T-helper 2 cell treated with Interferon-gamma antibody and Interleukin-4, amounts not matched to agents 100 ng/mL and 5 ng/mL, for 36 hours (primary cell): ENCODE measurements around the gene SLC44A5. TPM values are rescaled to one million over a fixed set of nuclear protein-coding genes. Genes with fewer than 3 reads are reported as not detected.
"Not testable (repeated sequence)": the region's sequence is repeated elsewhere in the genome, so short reads cannot be mapped to it uniquely, and the experiment has no call there.

Source experiments
- intact Hi-C: fragments of 100-400 bp; cut with micrococcal nuclease; formaldehyde crosslinking; loops from one replicate; pipeline ENCODE4 v1.15.1; 2023
- total RNA-seq: library from RNA; stranded (reverse); gene quantifications from 2 replicates; pipeline ENCODE4 v1.2.3, GENCODE V29; 2022

The SLC44A5 gene
- total RNA-seq, 1 donor from 2014 or later = not detected

DNA sequence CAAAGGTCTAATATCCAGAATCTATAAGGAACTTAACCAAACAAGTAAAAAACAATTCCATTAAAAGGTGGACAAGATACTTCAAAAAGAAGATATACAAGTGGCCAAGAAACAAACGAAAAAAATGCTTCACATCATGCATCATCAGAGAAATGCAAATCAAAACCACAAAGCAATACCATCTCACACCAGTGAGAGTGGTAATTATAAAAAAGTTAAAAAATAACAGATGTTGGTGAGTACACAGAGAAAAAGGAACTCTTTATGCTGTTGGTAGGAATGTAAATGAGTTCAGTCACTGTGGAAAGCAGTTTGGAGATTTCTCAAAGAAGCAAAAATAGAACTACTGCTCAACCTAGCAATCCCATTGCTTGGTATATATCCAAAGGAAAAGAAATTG, 218.6 kb downstream of the SLC44A5 start:
- intact Hi-C loops = no loop called here

- intact Hi-C loops = not testable (repeated sequence)
These were observed 235.2 kb downstream of the SLC44A5 start for GRCh38 chr1:75375476-75376447.

- intact Hi-C loops = no loop called here
These were observed 237.3 kb downstream of the SLC44A5 start for GRCh38 chr1:75373542-75374159.

GRCh38 chr1:75366595-75366994, 244.3 kb downstream of the SLC44A5 start:
- intact Hi-C loops = no loop called here

- intact Hi-C loops = no loop called here
These were observed 249.7 kb downstream of the SLC44A5 start for GRCh38 chr1:75361260-75361659.

DNA sequence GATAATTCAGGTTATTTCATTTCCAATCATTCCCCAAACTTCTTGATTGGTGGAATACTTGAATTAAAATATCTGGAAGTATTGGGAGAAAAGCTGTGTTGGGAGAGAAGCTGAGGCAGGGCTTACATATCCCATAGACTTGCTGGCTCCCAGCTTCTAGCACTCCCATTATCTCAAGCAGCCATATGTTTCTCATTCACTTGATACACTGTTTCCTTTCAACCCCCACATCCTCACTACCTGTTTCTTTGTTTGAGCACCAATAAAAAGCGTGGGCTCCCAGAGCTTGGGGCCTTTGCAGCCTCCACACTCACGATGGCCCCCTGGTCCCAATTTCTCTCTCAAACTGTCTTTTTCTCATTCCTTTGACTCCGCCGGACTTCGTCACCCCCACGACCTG, 256.6 kb downstream of the SLC44A5 start:
- intact Hi-C loops = not testable (repeated sequence)

DNA sequence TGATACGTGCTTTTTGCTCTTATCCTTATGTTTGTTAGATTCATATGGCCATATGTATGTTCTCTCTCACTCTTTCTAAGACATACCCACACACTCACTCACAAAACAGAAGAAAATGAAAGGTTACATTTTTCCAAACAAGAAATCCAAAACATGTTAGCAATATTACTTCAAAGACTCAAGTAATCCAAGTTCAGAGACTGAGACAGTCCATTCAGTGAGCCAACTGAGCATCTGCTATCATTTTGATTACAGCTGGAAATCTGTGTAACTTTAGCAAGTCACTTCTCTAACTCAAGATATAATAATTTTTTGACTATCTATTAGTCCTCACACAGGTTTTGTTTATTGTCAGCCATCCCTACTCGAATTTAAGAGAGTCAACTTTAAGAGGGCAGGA, 257.9 kb downstream of the SLC44A5 start:
- intact Hi-C loops = no loop called here

- intact Hi-C loops = no loop called here
These were observed 265.2 kb downstream of the SLC44A5 start for GRCh38 chr1:75345538-75346292.

- intact Hi-C loops = no loop called here
These were observed 268.1 kb downstream of the SLC44A5 start for GRCh38 chr1:75342786-75343185.

DNA sequence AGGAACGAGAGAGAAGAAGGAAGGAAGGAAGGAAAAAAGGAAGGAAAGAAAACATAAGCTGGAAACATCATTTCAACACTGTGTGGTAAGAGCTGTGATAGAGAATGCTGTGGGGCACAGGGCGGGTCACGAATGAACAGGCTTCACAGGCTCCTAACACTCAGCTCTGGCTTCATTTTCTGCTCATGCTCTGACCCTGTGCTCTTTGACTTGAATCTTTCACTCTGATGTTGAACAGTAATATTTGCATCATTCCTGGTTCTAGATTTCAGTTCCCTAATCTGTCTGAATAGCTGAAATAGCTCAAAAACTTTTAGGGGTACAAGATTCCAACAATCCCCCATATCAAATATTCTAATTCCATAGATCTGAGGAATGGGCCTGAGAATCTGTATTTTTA, 269.4 kb downstream of the SLC44A5 start:
- intact Hi-C loops = no loop called here

- intact Hi-C loops = no loop called here
These were observed 272.1 kb downstream of the SLC44A5 start for GRCh38 chr1:75338616-75339483.

DNA sequence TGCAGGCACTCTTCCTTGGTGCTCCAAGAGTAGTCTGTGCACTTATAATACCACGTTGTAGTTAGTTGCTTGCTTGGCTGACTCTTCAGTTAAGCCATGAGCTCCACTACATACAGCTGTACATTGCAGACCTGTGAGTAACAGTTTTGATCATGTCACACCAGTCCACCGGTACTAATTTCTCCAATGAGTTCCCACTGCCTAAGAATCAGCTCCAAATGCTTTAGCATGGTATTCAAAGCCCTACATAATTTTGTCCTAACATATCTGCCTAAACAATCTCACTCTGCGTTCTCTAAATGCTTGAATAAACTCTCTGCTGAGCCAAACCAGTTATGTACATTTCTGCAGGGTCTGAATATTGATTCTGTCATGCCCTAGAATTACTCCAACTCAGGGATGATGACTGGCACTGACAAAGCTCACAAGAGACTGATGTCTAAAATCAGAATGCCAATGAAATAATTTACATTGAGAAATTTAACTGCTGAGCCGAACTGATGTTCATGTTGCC, 276.0 kb downstream of the SLC44A5 start:
- intact Hi-C loops = no loop called here

GRCh38 chr1:75330624-75331023, 280.3 kb downstream of the SLC44A5 start:
- intact Hi-C loops = no loop called here

- intact Hi-C loops = no loop called here
These were observed 282.2 kb downstream of the SLC44A5 start for GRCh38 chr1:75328691-75329090.

DNA sequence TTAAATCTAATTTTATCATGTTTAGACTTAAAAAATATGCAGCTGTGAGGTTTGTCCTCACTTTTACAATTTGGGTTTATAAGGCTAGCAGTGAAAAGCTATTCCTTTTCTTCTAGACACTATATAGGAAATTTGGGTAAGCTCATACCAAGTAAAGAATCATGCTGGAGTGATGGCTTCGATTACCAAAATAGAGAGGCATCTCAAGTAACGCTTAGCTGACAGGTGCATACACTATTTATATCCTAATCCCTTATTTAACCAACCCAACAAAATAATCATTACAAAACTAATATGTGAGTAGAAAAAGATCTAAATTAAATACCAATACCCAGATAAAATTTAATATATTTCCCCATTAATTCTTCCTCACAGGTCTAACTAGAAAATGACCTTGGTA, 283.5 kb downstream of the SLC44A5 start:
- intact Hi-C loops = no loop called here

DNA sequence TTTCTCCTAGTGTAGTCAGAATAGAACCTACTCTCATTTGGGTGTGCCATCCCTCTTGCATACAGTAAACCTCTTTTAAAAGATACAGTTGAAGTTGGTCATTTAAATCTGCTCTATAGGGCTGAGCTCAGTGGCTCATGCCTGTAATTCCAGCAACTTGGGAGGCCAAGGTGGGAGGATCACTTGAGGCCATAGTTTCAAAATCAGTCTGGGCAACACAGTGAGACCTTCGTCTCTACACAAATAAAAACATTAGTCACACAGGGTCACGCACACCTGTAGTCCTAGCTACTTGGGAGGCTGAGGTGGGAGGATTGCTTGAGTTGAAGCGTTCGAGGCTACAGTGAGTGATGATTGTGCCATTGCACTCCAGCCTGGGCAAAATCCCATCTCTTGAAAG, 292.9 kb downstream of the SLC44A5 start:
- intact Hi-C loops = no loop called here

DNA sequence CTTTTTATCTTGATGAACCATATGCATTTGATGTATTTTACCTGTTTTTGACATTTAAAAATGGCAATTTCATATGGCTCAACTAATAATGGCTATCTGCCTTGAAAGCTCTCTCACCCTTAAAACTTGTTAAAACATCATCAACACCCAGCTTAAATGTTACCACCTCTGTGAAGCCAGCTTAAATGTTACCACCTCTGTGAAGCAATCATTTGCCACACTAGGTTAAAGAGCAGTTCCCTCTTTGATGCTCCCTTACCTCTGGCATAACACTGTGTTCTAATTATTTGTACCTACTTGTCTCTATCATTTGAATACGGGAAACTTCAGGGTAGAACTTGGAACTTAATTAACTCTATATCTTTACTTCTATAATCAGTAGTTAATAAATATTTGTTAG, 294.7 kb downstream of the SLC44A5 start:
- intact Hi-C loops = no loop called here

GRCh38 chr1:75312620-75313019, 298.3 kb downstream of the SLC44A5 start:
- intact Hi-C loops = no loop called here

GRCh38 chr1:75310067-75310466, 300.8 kb downstream of the SLC44A5 start:
- intact Hi-C loops = no loop called here

- intact Hi-C loops = no loop called here
These were observed 302.5 kb downstream of the SLC44A5 start for GRCh38 chr1:75308365-75308764.

DNA sequence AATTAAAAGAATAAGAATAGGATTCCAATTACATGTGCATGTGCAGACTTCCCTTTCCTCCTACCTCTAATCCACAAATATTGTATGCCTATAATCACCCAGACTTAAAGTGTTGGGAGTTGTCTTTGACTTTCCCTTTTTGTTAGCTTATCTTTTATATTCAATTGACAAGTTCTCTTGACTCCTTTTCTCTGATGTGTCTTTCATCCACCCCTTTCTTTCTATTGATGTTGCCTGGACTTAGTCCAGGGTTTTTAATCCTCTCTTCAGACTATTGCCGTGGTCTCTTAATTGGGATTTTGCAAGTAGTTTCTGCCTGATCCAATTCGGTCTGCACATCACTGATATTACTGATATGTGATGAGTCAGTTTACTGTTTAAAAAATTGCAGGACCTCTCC, 305.9 kb downstream of the SLC44A5 start:
- intact Hi-C loops = no loop called here
